Endodermal cell (in vitro differentiated cells): ENCODE data around the gene ATP6AP2. TPM values are rescaled to one million over a fixed set of nuclear protein-coding genes. Genes with fewer than 3 reads are reported as not detected.

ENCODE experiments used
- DNase-seq: peaks from one replicate; pipeline ENCODE4 v3.0.0-alpha.2; 2017
- H3K27ac ChIP-seq: 2 replicates; pipeline ENCODE4 v1.5.1; 2013; ENCODE audit warnings: mild to moderate bottlenecking, low read depth, low read length, moderate library complexity
- H3K27me3 ChIP-seq: 2 replicates; pipeline ENCODE4 v1.6.1; 2013; ENCODE audit warnings: mild to moderate bottlenecking, low read length, moderate library complexity; ENCODE audit not compliant: insufficient read depth, control insufficient read depth, poor library complexity, severe bottlenecking
- H3K36me3 ChIP-seq: 2 replicates; pipeline ENCODE4 v1.7.0; 2013; ENCODE audit warnings: mild to moderate bottlenecking, low read length, moderate library complexity; ENCODE audit not compliant: control insufficient read depth, insufficient read depth
- H3K4me1 ChIP-seq: one replicate; pipeline ENCODE4 v1.7.0; 2013; ENCODE audit warnings: low read length; ENCODE audit not compliant: control insufficient read depth, insufficient read depth
- H3K4me3 ChIP-seq: 2 replicates; pipeline ENCODE4 v1.5.1; 2013; ENCODE audit warnings: mild to moderate bottlenecking, low read length, moderate library complexity
- H3K9ac ChIP-seq: 2 replicates; pipeline ENCODE4 v1.6.1; 2013; ENCODE audit warnings: mild to moderate bottlenecking, low read length, moderate library complexity; ENCODE audit not compliant: poor library complexity, severe bottlenecking; ENCODE audit errors: extremely low read depth
- H3K9me3 ChIP-seq: 2 replicates; pipeline ENCODE4 v1.6.1; 2013; ENCODE audit warnings: mild to moderate bottlenecking, low read length, moderate library complexity; ENCODE audit not compliant: control insufficient read depth
- H3K27ac Mint-ChIP-seq: 2 replicates; pipeline ENCODE4 v1.8.0; 2020; ENCODE audit warnings: mixed read lengths
- H3K27me3 Mint-ChIP-seq: 2 replicates; pipeline ENCODE4 v1.8.0; 2021; ENCODE audit warnings: mild to moderate bottlenecking, mixed read lengths; ENCODE audit not compliant: insufficient read depth
- H3K36me3 Mint-ChIP-seq: 2 replicates; pipeline ENCODE4 v1.8.0; 2020; ENCODE audit warnings: low read depth, mixed read lengths
- H3K4me1 Mint-ChIP-seq: 2 replicates; pipeline ENCODE4 v1.8.0; 2020; ENCODE audit warnings: mixed read lengths
- H3K4me3 Mint-ChIP-seq: 2 replicates; pipeline ENCODE4 v1.8.0; 2020; ENCODE audit warnings: mild to moderate bottlenecking, moderate library complexity, mixed read lengths
- H3K9me3 Mint-ChIP-seq: 2 replicates; pipeline ENCODE4 v1.8.0; 2020; ENCODE audit warnings: mild to moderate bottlenecking, mixed read lengths
- WGBS, 2 experiments: methylation state at CpG; one replicate each; pipeline versions ENCODE4 v1.1.5 to v1.1.7; 2013; ENCODE audit warnings: missing lambda C conversion rate in 2 of 2, mixed read lengths in 1 of 2; ENCODE audit not compliant: insufficient coverage in 1 of 2, insufficient read length in 1 of 2; 5-methylcytosine and 5-hydroxymethylcytosine counted together
- total RNA-seq, 2 donors: library from RNA; stranded (reverse); fragmentation: NEBNext Ultra II Directional in 1 of 2; extraction: Animal tissue kit (Norgen Biotek cat#: 25700) in 1 of 2; gene quantifications; 2 replicates in 1 of 2; 3 replicates in 1 of 2; pipeline ENCODE4 v1.2.1, GENCODE V29; 2021
- TF ChIP-seq, protein P1 (sequence below): fragments of 200-600 bp; sonication (generic); conservative IDR thresholded peaks from 2 replicates; pipeline ENCODE4 v1.5.0; 2021; ENCODE audit warnings: antibody characterized with exemption, mild to moderate bottlenecking

Gene ATP6AP2
- total RNA-seq, 2 donors from 2014 or later: 67.0 to 82.2 TPM

GRCh38 chrX:40623139-40623536, 42.4 kb downstream of the ATP6AP2 start, which contains the start of gene MPC1L:
MPC1L (plus strand) TSS chrX:40623428; CDS start chrX:40623566, 138 bp downstream.
- Mint-ChIP-seq H3K27me3 (peaks cover 2% of the 10 kb centered on the region), H3K4me1 (no peaks in the 10 kb centered on the region), H3K36me3 (peaks cover 3% of the 10 kb centered on the region), H3K9me3 (peaks cover 19% of the 10 kb centered on the region), H3K4me3 (no peak within 1 kb of the TSS), H3K27ac (no peak within 1 kb of the TSS)
- DNase-seq: no peak
- Histone ChIP-seq H3K9me3 (no peaks in the 10 kb centered on the region), H3K36me3 (no peaks in the 10 kb centered on the region), H3K27ac (no peak within 1 kb of the TSS), H3K4me3 (no peak within 1 kb of the TSS), H3K27me3 (no peaks in the 10 kb centered on the region), H3K4me1 (no peaks in the 10 kb centered on the region), H3K9ac (no peak within 1 kb of the TSS)
- TF ChIP-seq, protein P1, sequence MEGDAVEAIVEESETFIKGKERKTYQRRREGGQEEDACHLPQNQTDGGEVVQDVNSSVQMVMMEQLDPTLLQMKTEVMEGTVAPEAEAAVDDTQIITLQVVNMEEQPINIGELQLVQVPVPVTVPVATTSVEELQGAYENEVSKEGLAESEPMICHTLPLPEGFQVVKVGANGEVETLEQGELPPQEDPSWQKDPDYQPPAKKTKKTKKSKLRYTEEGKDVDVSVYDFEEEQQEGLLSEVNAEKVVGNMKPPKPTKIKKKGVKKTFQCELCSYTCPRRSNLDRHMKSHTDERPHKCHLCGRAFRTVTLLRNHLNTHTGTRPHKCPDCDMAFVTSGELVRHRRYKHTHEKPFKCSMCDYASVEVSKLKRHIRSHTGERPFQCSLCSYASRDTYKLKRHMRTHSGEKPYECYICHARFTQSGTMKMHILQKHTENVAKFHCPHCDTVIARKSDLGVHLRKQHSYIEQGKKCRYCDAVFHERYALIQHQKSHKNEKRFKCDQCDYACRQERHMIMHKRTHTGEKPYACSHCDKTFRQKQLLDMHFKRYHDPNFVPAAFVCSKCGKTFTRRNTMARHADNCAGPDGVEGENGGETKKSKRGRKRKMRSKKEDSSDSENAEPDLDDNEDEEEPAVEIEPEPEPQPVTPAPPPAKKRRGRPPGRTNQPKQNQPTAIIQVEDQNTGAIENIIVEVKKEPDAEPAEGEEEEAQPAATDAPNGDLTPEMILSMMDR: no peak
- 96 to 97% methylated on average over 30 to 38 of the region's 38 CpGs for WGBS, 2 experiments

DNA sequence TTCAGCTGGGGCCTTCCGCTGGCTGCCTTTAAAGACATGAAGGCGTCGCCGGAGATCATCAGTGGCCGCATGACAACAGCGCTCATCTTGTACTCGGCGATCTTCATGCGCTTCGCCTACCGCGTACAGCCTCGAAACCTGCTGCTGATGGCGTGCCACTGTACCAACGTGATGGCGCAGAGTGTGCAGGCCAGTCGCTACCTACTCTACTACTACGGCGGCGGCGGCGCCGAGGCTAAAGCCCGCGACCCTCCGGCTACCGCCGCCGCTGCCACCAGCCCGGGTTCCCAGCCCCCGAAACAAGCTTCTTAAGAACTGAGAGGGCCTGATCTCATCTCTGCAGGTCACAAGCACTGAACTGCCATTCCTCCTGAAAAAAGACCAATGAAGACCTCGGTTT, 42.9 kb downstream of the ATP6AP2 start:
- H3K27ac ChIP-seq: no peak overlapping the region
- no peak overlapping the region for H3K9ac ChIP-seq
- H3K9me3 ChIP-seq: no peaks in the 10 kb centered on the region
- WGBS, 2 experiments: 95 to 97% methylated on average over 16 to 32 of the region's 32 CpGs
- Mint-ChIP-seq H3K9me3 (peaks cover 20% of the 10 kb centered on the region), H3K27ac (no peak overlapping the region), H3K36me3 (peaks cover 5% of the 10 kb centered on the region), H3K4me3 (no peak overlapping the region), H3K4me1 (no peaks in the 10 kb centered on the region), H3K27me3 (peaks cover 2% of the 10 kb centered on the region)
- no peaks in the 10 kb centered on the region for H3K36me3 ChIP-seq
- H3K4me3 ChIP-seq: no peak overlapping the region
- H3K4me1 ChIP-seq: no peaks in the 10 kb centered on the region
- TF ChIP-seq, protein P1: no peak
- no peak for DNase-seq
- no peaks in the 10 kb centered on the region for H3K27me3 ChIP-seq

- 98% methylated on average over 4 of the region's 4 CpGs; no CpG with 5 or more reads in 1 of the 2 experiments for WGBS, 2 experiments
- H3K4me3 ChIP-seq: no peak overlapping the region
- H3K27ac ChIP-seq: no peak overlapping the region
- no peak for DNase-seq
- peaks cover under 1% of the 10 kb centered on the region for H3K36me3 ChIP-seq
- no peak overlapping the region for H3K4me3 Mint-ChIP-seq
- no peak overlapping the region for H3K9ac ChIP-seq
- H3K9me3 Mint-ChIP-seq: peaks cover 20% of the 10 kb centered on the region
- no peaks in the 10 kb centered on the region for H3K4me1 ChIP-seq
- peaks cover 2% of the 10 kb centered on the region for H3K27me3 Mint-ChIP-seq
- no peaks in the 10 kb centered on the region for H3K4me1 Mint-ChIP-seq
- peaks cover 5% of the 10 kb centered on the region for H3K36me3 Mint-ChIP-seq
- TF ChIP-seq, protein P1: no peak
- no peaks in the 10 kb centered on the region for H3K9me3 ChIP-seq
- H3K27ac Mint-ChIP-seq: no peak overlapping the region
- H3K27me3 ChIP-seq: no peaks in the 10 kb centered on the region
Measured at GRCh38 chrX:40625294-40625693, 44.5 kb downstream of the ATP6AP2 start.
